CD14-positive monocyte (primary cell): ENCODE results near the gene COTL1. TPM values are rescaled to one million over a fixed set of nuclear protein-coding genes. Genes with fewer than 3 reads are reported as not detected.

Experiments used
- DNase-seq, 3 donors: peaks; one replicate each; pipeline ENCODE4 v3.0.0-alpha.2; 2011 to 2022
- H2AFZ ChIP-seq: 2 replicates; pipeline ENCODE4 v1.6.0; 2012; ENCODE audit warnings: mild to moderate bottlenecking, low read depth, low read length, inconsistent platforms; ENCODE audit not compliant: insufficient read depth, poor library complexity, severe bottlenecking
- H3K27ac ChIP-seq, 2 donors: 1 replicate in 1 of 2; 2 replicates in 1 of 2; pipeline ENCODE4 v1.5.1; 2012 to 2013; ENCODE audit warnings: low read length in 2 of 2, control low read depth in 1 of 2, inconsistent platforms in 1 of 2, low read depth in 1 of 2, mild to moderate bottlenecking in 1 of 2
- H3K27me3 ChIP-seq, 2 donors: one replicate each; pipeline versions ENCODE4 v1.6.0 to v1.6.1; 2011 to 2013; ENCODE audit warnings: low read length in 2 of 2; ENCODE audit not compliant: control insufficient read depth in 2 of 2, insufficient read depth in 2 of 2
- H3K36me3 ChIP-seq, 2 donors: replicated peaks in 1 of 2; 1 replicate in 1 of 2; 2 replicates in 1 of 2; pipeline versions ENCODE4 v1.5.1 to v1.6.1; 2012 to 2013; ENCODE audit warnings: low read length in 2 of 2, control low read depth in 1 of 2, inconsistent platforms in 1 of 2, mild to moderate bottlenecking in 1 of 2; ENCODE audit not compliant: insufficient read depth in 2 of 2, control insufficient read depth in 1 of 2
- H3K4me1 ChIP-seq, 2 donors: 1 replicate in 1 of 2; 2 replicates in 1 of 2; pipeline versions ENCODE4 v1.5.1 to v1.6.1; 2012 to 2013; ENCODE audit warnings: low read length in 2 of 2, control low read depth in 1 of 2, inconsistent platforms in 1 of 2, mild to moderate bottlenecking in 1 of 2, moderate library complexity in 1 of 2; ENCODE audit not compliant: insufficient read depth in 2 of 2, control insufficient read depth in 1 of 2
- H3K4me2 ChIP-seq: replicated peaks from 2 replicates; pipeline ENCODE3; 2012; ENCODE audit warnings: low read length, moderate library complexity, mild to moderate bottlenecking; ENCODE audit not compliant: poor library complexity, severe bottlenecking; ENCODE audit errors: extremely low read depth
- H3K4me3 ChIP-seq, 3 experiments: fragments of 200-600 bp in 1 of 3; sonication (generic) in 1 of 3; replicated peaks in 1 of 3; 1 replicate in 2 of 3; 2 replicates in 1 of 3; pipeline ENCODE4 v1.5.1; 2011 to 2013; ENCODE audit warnings: low read length in 3 of 3, mild to moderate bottlenecking in 3 of 3, control low read depth in 2 of 3, low read depth in 2 of 3, inconsistent platforms in 1 of 3, moderate library complexity in 1 of 3
- H3K79me2 ChIP-seq: 2 replicates; pipeline ENCODE4 v1.6.0; 2012; ENCODE audit warnings: mild to moderate bottlenecking, control low read depth, inconsistent platforms, low read length, moderate library complexity; ENCODE audit not compliant: insufficient read depth
- H3K9ac ChIP-seq: 2 replicates; pipeline ENCODE4 v1.6.0; 2017; ENCODE audit warnings: low read length, mild to moderate bottlenecking; ENCODE audit not compliant: insufficient read depth, poor library complexity, severe bottlenecking
- H3K9me3 ChIP-seq, 2 donors: replicated peaks in 1 of 2; 1 replicate in 1 of 2; 2 replicates in 1 of 2; pipeline versions ENCODE4 v1.5.1 to v1.6.1; 2012 to 2013; ENCODE audit warnings: low read length in 2 of 2, control low read depth in 1 of 2; ENCODE audit not compliant: control insufficient read depth in 1 of 2, insufficient read depth in 1 of 2
- H4K20me1 ChIP-seq: 2 replicates; pipeline ENCODE4 v1.6.0; 2012; ENCODE audit warnings: mild to moderate bottlenecking, low read length, control low read depth, moderate library complexity; ENCODE audit not compliant: insufficient read depth
- H3K27ac Mint-ChIP-seq, 7 donors: one replicate each; pipeline ENCODE4 v1.8.0; 2020; ENCODE audit warnings: mild to moderate bottlenecking in 7 of 7, mixed read lengths in 7 of 7, moderate library complexity in 6 of 7, inconsistent platforms in 2 of 7
- H3K27me3 Mint-ChIP-seq, 3 donors: one replicate each; pipeline ENCODE4 v1.8.0; 2021 to 2022; ENCODE audit warnings: low read depth in 3 of 3, mild to moderate bottlenecking in 3 of 3, mixed read lengths in 3 of 3, moderate library complexity in 3 of 3, inconsistent platforms in 1 of 3
- H3K36me3 Mint-ChIP-seq, 2 donors: one replicate each; pipeline ENCODE4 v1.8.0; 2020; ENCODE audit warnings: mixed read lengths in 2 of 2, inconsistent platforms in 1 of 2, mild to moderate bottlenecking in 1 of 2
- H3K4me1 Mint-ChIP-seq: one replicate; pipeline ENCODE4 v1.8.0; 2020; ENCODE audit warnings: mild to moderate bottlenecking, mixed read lengths
- H3K4me3 Mint-ChIP-seq, 2 donors: one replicate each; pipeline ENCODE4 v1.8.0; 2020; ENCODE audit warnings: mild to moderate bottlenecking in 2 of 2, mixed read lengths in 2 of 2, moderate library complexity in 1 of 2
- H3K9me3 Mint-ChIP-seq, 7 donors: one replicate each; pipeline ENCODE4 v1.8.0; 2020 to 2022; ENCODE audit warnings: mixed read lengths in 7 of 7, mild to moderate bottlenecking in 6 of 7, moderate library complexity in 6 of 7, inconsistent platforms in 2 of 7
- WGBS: methylation state at CpG from one replicate; pipeline ENCODE4 v1.1.5; 2013; ENCODE audit warnings: missing lambda C conversion rate; ENCODE audit not compliant: insufficient coverage; 5-methylcytosine and 5-hydroxymethylcytosine counted together
- intact Hi-C, 2 donors: fragments of 100-400 bp; cut with micrococcal nuclease; formaldehyde crosslinking; loops; one replicate each; pipeline versions ENCODE4 v1.15.0 to v1.15.1; 2023
- polyA plus RNA-seq, 3 donors: library from polyadenylated mRNA; depleted of rRNA in 1 of 3; unstranded in 2 of 3; stranded (reverse) in 1 of 3; fragments of 300-500 nt in 2 of 3; fragments of >200 nt in 1 of 3; fragmentation: Illumina TruSeq in 2 of 3; gene quantifications; 1 replicate in 2 of 3; 2 replicates in 1 of 3; pipeline ENCODE4 v1.2.3, GENCODE V29; 2012 to 2021
- TF ChIP-seq, protein P1 (sequence below): fragments of 200-600 bp; IDR thresholded peaks from one replicate; pipeline ENCODE4 v1.8.0; 2022; ENCODE audit warnings: antibody characterized with exemption, mild to moderate bottlenecking

The COTL1 gene
- polyA plus RNA-seq, 3 donors = 648 to 1,843 (median 1,643) TPM

GRCh38 chr16:84611041-84611440 lies 6.8 kb downstream of the COTL1 start:
- Histone ChIP-seq H3K4me1 (peaks cover 97 to 98% of the 10 kb centered on the region in 2 donors), H3K4me3 (peak overlapping the region in 1 of 3 experiments; percentile 38), H3K27ac (peak overlapping the region in 1 of 2 donors; percentile 99), H3K79me2 (peaks cover 98% of the 10 kb centered on the region), H3K36me3 (peaks cover 76 to 88% of the 10 kb centered on the region in 2 donors), H3K4me2 (peak overlapping the region; percentile 24), H2AFZ (no peak overlapping the region), H3K27me3 (no peaks in the 10 kb centered on the region), H3K9me3 (peaks cover 15 to 19% of the 10 kb centered on the region in 2 donors), H3K9ac (no peak overlapping the region), H4K20me1 (peaks cover 94% of the 10 kb centered on the region)
- H3K27ac Mint-ChIP-seq = peak overlapping the region; percentile 70 to 100 (median 98)
- H3K9me3 Mint-ChIP-seq = peaks cover 20 to 35% (median 26%) of the 10 kb centered on the region in 7 donors
- no peak for DNase-seq
- H3K27me3 Mint-ChIP-seq = peaks cover 0 to 2% (median 0%) of the 10 kb centered on the region in 3 donors
- H3K4me1 Mint-ChIP-seq = peaks cover 99% of the 10 kb centered on the region
- intact Hi-C loops = no loop called here
- no peak overlapping the region for H3K4me3 Mint-ChIP-seq
- H3K36me3 Mint-ChIP-seq = peaks cover 93 to 99% of the 10 kb centered on the region in 2 donors
- TF ChIP-seq, protein P1, sequence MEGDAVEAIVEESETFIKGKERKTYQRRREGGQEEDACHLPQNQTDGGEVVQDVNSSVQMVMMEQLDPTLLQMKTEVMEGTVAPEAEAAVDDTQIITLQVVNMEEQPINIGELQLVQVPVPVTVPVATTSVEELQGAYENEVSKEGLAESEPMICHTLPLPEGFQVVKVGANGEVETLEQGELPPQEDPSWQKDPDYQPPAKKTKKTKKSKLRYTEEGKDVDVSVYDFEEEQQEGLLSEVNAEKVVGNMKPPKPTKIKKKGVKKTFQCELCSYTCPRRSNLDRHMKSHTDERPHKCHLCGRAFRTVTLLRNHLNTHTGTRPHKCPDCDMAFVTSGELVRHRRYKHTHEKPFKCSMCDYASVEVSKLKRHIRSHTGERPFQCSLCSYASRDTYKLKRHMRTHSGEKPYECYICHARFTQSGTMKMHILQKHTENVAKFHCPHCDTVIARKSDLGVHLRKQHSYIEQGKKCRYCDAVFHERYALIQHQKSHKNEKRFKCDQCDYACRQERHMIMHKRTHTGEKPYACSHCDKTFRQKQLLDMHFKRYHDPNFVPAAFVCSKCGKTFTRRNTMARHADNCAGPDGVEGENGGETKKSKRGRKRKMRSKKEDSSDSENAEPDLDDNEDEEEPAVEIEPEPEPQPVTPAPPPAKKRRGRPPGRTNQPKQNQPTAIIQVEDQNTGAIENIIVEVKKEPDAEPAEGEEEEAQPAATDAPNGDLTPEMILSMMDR = no peak
- WGBS = no CpG with 5 or more reads among the region's 4 CpGs

- peaks cover 77 to 88% of the 10 kb centered on the region in 2 donors for H3K36me3 ChIP-seq
Observed at GRCh38 chr16:84610376-84610775, 7.5 kb downstream of the COTL1 start.

More at GRCh38 chr16:84610376-84610775, 7.5 kb downstream of the COTL1 start:
- TF ChIP-seq, protein P1 = no peak
- Histone ChIP-seq H3K4me1 (peaks cover 98 to 100% of the 10 kb centered on the region in 2 donors), H3K9ac (no peak overlapping the region), H3K9me3 (peaks cover 15 to 22% of the 10 kb centered on the region in 2 donors), H3K79me2 (peaks cover 98% of the 10 kb centered on the region), H3K27ac (peak overlapping the region; percentile 99), H2AFZ (no peak overlapping the region), H3K4me2 (no peak overlapping the region), H3K4me3 (peak overlapping the region in 1 of 3 experiments; percentile 38), H3K27me3 (no peaks in the 10 kb centered on the region), H4K20me1 (peaks cover 94% of the 10 kb centered on the region)
- no CpG with 5 or more reads among the region's 1 CpG for WGBS
- Mint-ChIP-seq H3K4me1 (peaks cover 97% of the 10 kb centered on the region), H3K36me3 (peaks cover 93 to 99% of the 10 kb centered on the region in 2 donors), H3K9me3 (peaks cover 22 to 36% (median 27%) of the 10 kb centered on the region in 7 donors), H3K27ac (peak overlapping the region; percentile 92 to 100 (median 98)), H3K27me3 (peaks cover 0 to 2% (median 0%) of the 10 kb centered on the region in 3 donors), H3K4me3 (peak overlapping the region in 1 of 2 donors; percentile 16)
- intact Hi-C loops = no loop called here
- DNase-seq = no peak
